DMS53 treated with DMSO at 0.1 percent for 48 hours (cell line): ENCODE measurements around the gene MTMR3.
"Not testable (repeated sequence)": the region's sequence is repeated elsewhere in the genome, so short reads cannot be mapped to it uniquely, and the experiment has no call there.

Experiments
- DNase-seq: peaks from one replicate; lab custom pipeline; 2025; ENCODE audit not compliant: unreplicated experiment; lab: John Stamatoyannopoulos, UW

Gene MTMR3

GRCh38 chr22:29956680-29957079 is 73.7 kb downstream of the MTMR3 start:
- DNase-seq: no peak

- DNase-seq: no peak
Observed at GRCh38 chr22:29958170-29958569, 75.2 kb downstream of the MTMR3 start.

DNA sequence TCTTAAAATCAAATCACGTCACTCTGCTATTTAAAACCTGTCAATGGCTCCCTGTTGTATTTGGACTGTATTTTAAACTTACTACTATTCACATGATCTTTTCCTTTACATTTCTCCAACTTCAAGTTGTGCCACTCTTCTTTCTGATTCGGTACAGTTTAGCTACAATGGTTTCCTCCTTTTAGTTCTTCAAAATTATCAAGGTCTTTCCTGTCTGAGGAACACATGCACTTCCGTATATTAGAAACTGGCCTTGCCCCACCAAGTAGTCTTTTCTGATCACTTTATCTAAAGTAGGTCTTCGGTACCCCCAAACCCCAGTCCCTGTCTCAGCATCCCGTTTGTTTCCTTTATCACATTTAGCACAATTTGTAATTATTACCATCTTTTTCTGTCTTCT is 81.8 kb downstream of the MTMR3 start:
- no peak for DNase-seq

- DNase-seq: no peak
Observed at GRCh38 chr22:29967461-29967860, 84.5 kb downstream of the MTMR3 start.

- no peak for DNase-seq
Observed at GRCh38 chr22:29971607-29972006, 88.6 kb downstream of the MTMR3 start.

DNA sequence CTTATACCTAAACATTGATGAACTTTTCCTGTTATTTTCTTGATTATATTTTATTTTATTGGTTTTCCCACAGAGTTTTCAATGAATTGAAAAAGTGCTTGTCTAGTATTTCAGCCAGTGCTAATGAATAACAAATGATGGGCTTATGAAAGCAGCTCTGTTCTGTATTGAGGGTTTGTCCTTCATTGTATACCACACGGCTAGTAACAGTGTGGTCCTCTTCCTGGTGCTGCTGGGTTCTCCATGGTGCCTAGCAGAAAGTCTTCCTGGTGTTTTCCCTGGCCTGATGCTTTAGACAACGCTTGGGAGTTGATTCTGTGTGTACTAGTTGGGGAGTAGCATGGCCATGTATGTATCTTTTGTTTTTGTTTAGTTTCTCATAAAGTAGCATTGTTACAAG is 89.1 kb downstream of the MTMR3 start:
- no peak for DNase-seq

- no peak for DNase-seq
Observed at GRCh38 chr22:29973269-29973668, 90.3 kb downstream of the MTMR3 start.

GRCh38 chr22:29973680-29974079 is 90.7 kb downstream of the MTMR3 start:
- DNase-seq: not testable (repeated sequence)

DNA sequence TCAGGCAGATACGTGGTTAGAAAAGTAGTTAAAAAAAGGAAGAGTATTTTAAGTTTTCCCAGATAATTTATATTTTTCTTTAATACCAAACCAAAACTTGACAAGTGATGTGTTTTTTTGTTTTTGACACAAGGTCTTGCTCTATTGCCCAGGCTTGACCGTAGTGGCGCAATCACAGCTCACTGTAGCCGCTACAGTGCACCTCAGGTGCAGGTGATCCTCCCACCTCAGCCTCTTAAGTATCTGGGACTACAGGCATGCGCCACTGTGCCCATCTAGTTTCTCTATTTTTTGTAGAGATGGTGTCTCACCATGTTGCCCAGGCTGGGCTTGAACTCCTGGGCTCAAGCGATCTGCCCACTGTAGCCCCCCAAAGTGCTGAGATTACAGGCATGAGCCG is 92.5 kb downstream of the MTMR3 start:
- DNase-seq: no peak

DNA sequence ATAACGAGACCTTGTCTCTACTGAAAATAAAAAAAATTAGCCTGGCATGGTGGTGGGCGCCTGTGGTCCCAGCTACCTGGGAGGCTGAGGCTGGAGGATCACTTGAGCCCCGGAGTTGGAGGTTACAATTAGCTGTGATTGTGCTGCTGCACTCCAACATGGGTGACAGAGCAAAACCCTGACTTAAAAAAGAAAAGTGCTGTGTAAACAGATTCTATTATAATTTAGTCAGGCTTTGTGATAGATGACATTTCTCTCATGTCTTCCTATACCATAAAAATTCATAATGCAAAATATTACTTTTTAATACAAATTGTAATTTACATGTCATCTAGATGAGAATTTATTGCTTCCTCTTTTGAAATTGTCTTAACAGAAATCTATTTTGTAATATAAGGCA is 94.1 kb downstream of the MTMR3 start:
- no peak for DNase-seq

- DNase-seq: no peak
Observed at GRCh38 chr22:29979777-29980321, 96.9 kb downstream of the MTMR3 start.

- DNase-seq: no peak
Observed at GRCh38 chr22:29983296-29983917, 100.4 kb downstream of the MTMR3 start.

DNA sequence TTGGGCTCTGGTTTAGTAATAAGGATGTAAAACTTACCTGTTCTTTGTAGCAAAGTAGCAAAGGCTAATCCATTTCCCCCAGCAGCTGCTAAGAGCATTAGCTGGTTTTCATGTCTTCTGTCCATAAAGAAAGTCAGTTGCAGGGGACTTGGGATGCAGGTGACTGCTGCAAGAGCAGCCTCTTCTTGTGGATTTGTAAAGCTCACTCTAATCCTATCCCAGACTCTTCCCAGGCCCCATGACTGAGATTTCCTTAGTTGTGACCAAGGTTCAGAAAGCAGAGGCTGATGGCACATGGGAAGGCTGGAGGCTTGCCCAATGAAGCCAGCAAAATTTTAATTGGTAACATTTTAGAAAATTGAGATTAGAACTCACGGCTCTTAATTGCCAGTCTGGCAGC is 102.9 kb downstream of the MTMR3 start:
- DNase-seq: no peak

- no peak for DNase-seq
Observed at GRCh38 chr22:29987137-29987536, 104.2 kb downstream of the MTMR3 start.

- DNase-seq: no peak
Observed at GRCh38 chr22:29988719-29989118, 105.7 kb downstream of the MTMR3 start.

DNA sequence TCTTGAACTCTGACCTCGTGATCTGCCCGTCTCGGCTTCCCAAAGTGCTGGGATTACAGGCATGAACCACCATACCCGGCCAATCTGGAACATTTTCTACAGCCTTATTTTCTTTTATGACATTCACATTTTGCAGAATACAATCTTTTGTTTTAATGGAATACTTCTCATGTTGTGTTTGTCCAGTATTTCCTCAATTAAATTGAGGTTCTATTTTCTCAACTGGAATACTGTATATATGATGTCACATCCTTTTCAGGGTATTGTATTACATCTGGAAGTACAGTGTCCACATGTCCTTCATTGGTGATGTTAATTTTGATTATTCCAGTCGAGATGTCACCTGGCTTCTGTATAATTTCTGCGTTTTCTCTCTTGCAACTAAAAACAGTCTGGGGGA is 106.5 kb downstream of the MTMR3 start:
- DNase-seq: no peak

- no peak for DNase-seq
Observed at GRCh38 chr22:29992341-29993275, 109.6 kb downstream of the MTMR3 start.

DNA sequence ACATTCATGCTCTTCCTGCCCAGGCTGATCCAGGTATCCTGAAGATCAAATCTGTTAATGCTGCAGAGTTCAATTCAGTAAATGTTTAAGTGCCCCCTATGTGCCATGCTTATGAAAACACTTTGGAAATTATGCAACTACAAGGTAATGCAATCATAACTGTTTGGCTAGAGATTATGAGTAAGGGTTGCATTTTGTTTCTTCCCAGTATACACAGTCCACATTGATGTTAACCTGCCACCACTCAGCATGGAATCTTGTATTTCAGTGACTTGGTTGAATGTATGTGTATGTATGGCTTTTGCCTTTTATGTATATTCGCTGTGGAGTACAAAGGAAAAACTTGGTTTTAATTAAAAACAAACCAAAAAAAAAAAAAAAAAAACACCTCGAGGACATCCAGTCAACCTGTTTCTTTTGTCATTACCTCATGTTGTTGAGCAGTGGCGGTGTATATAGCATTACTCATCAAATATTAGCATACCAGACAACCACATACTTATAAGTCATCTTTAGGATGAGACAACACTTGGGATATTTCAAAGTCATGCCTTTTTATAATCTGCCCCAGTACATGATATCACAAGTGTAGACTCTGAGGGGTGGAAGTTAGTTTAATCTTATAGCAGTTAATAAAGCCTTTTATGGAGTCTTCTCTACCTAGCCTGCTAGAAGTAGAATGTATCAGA is 111.2 kb downstream of the MTMR3 start:
- DNase-seq: peak; percentile 19

DNA sequence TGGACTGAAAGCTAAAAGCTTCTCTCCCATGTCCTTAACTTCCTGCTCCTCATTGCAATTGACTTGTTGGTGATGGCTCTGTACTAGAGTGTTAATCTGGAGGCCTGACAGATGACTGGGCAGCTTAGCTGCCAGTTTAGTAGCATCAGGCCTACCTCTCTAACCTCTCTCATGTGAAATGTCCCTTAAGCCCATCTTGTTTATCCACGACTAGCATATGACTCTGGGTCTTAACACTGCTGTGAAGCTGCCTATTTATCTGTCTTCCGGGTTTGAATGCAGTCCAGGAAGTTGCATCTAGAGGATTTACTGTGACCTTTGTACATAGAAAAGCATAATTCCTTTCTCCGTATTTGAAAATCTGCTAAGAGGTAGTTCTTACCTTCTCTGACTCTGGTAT is 112.0 kb downstream of the MTMR3 start:
- DNase-seq: peak; percentile 30

DNA sequence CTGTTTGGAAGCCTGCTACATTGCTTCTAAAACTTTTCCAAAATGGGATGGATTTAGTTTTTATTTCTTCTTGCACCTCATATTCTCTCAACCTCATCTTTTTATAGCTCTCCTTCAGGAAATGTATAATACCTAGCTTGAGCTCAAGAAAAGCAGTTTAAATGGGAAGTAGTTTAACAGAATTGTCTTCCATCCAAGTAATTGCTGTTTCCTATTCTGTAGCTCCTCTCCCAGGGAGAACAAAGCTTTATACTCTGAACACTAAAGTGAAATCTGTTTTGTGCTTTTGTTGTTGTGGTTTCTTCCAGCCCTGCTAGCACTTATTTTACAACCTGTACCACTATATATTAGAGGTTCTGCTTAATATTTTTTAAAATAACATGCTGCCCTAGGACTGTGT is 114.1 kb downstream of the MTMR3 start:
- DNase-seq: no peak

DNA sequence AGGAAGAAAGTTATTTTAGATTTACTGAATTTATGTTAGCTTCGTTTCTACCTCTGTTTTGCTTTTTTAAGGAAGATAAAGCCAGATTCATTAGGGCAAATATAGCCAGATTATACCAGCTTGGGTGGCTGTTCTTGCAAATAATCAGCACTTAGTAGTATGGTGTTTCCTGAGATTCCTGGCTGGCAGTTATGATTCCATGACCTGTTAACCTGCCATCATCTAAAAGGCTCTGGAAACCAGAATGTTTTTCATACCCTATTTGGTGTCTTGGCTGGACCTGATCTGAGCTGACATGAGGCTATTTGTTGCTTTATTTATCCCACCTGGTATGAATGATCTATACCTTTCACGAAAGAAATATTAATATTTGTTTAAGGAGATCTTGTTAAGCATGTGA is 114.5 kb downstream of the MTMR3 start:
- no peak for DNase-seq
